WERI-Rb-1 (cell line): ENCODE results near the gene L2HGDH.

Experiments used
- DNase-seq: peaks from one replicate; pipeline ENCODE4 v3.0.0-alpha.2; 2020
- H3K27ac ChIP-seq: fragments of 250-450 bp; sonication (Bioruptor Pico); 2 replicates; pipeline ENCODE4 v1.5.1; 2020; ENCODE audit warnings: mild to moderate bottlenecking, moderate library complexity
- H3K27me3 ChIP-seq: fragments of 250-450 bp; sonication (Bioruptor Pico); 2 replicates; pipeline ENCODE4 v1.5.1; 2021; ENCODE audit warnings: mild to moderate bottlenecking, low read depth, moderate library complexity; ENCODE audit not compliant: insufficient read depth, severe bottlenecking
- H3K36me3 ChIP-seq: fragments of 250-450 bp; sonication (Bioruptor Pico); 2 replicates; pipeline ENCODE4 v1.5.1; 2020; ENCODE audit warnings: mild to moderate bottlenecking, moderate library complexity
- H3K4me3 ChIP-seq: 2 replicates; pipeline ENCODE4 v1.5.1; 2011; ENCODE audit warnings: low read depth, mild to moderate bottlenecking, control low read depth, low read length
- H3K9me3 ChIP-seq: fragments of 250-450 bp; sonication (Bioruptor Pico); 2 replicates; pipeline ENCODE4 v1.5.1; 2021; ENCODE audit warnings: mild to moderate bottlenecking, moderate library complexity; ENCODE audit not compliant: severe bottlenecking
- TF ChIP-seq, protein P1 (sequence below): IDR thresholded peaks from 2 replicates; pipeline ENCODE4 v1.5.1; 2011; ENCODE audit warnings: low read depth, mild to moderate bottlenecking, control low read depth, inconsistent platforms, low read length

The L2HGDH gene

DNA sequence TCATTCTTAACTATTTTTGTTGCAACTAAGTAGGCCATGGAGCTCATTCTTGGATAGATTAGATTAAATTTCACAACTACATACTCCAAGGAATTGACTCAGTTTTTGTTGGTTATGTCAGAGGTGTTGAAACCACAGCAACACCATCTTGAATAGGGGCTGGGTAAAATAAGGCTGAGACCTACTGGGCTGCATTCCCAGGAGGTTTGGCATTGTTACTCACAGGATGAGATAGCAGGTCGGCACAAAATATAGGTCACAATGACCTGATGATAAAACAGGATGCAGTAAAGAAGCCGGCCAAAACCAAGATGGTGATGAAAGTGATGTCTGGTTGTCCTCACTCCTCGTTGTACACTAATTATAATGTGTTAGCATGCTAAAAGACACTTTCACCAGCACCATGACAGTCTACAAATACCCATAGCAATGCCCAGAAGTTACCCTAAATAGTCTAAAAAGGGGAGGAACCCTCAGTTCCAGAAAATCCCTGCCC, 21.0 kb upstream of the L2HGDH start:
- TF ChIP-seq, protein P1, sequence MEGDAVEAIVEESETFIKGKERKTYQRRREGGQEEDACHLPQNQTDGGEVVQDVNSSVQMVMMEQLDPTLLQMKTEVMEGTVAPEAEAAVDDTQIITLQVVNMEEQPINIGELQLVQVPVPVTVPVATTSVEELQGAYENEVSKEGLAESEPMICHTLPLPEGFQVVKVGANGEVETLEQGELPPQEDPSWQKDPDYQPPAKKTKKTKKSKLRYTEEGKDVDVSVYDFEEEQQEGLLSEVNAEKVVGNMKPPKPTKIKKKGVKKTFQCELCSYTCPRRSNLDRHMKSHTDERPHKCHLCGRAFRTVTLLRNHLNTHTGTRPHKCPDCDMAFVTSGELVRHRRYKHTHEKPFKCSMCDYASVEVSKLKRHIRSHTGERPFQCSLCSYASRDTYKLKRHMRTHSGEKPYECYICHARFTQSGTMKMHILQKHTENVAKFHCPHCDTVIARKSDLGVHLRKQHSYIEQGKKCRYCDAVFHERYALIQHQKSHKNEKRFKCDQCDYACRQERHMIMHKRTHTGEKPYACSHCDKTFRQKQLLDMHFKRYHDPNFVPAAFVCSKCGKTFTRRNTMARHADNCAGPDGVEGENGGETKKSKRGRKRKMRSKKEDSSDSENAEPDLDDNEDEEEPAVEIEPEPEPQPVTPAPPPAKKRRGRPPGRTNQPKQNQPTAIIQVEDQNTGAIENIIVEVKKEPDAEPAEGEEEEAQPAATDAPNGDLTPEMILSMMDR = no peak
- Histone ChIP-seq H3K27ac (no peak overlapping the region), H3K9me3 (no peaks in the 10 kb centered on the region), H3K36me3 (no peaks in the 10 kb centered on the region; the same call in 1 of the 2 replicates), H3K4me3 (no peak overlapping the region), H3K27me3 (no peaks in the 10 kb centered on the region)
- DNase-seq = no peak

DNA sequence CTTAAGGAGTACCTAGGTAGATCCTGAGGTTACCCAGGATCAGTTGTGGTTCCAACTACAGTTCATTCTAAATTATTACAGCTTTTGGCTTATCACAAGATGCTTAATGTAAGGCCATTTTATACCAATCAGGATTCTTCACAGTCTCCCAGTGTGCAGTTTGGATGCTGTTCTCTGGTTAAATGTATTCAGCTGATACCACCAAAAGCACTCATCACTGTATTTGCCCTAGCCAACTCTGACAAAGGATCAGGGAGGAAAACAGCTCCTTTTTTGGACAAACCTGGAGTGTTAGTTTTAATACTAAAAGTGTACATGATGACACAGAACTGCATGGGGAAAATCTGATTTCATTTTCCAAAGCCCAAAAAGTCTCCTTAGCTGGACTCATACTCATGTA, 19.6 kb upstream of the L2HGDH start:
- TF ChIP-seq, protein P1 = no peak
- no peak for DNase-seq
- no peaks in the 10 kb centered on the region for H3K9me3 ChIP-seq
- no peak overlapping the region for H3K4me3 ChIP-seq
- H3K27me3 ChIP-seq = no peaks in the 10 kb centered on the region
- no peaks in the 10 kb centered on the region; the same call in 1 of the 2 replicates for H3K36me3 ChIP-seq
- no peak overlapping the region for H3K27ac ChIP-seq

DNA sequence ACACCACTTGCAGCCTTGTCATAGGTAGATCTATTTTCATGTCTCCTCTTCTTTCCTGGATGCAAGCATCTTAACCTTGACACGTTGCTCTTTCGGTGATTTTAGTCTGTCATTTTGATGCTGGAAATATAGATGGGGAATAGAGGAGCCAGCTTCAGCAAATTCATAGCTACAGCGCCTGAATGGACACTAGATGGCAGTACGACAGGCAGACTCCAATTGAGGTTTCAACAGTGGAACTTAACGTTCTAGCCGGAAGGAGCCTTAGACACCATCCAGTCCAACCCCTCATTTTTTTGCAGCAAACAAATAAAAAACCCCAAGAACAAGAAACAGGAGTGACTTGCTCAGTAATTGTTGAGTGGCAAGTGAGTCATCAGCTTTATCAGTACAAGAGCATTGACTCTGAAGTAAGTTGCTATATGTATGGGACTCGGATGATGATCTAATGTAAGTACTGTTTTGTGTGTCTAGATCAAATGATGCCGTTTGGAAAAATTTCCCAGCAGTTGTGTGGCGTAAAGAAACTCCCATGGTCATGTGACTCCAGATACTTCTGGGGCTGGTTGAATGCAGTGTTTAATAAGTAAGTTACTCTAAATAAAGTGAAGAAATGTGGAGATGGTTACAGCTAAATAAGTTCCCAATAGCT, 9.1 kb upstream of the L2HGDH start:
- Histone ChIP-seq H3K9me3 (no peaks in the 10 kb centered on the region), H3K36me3 (peaks cover 4% of the 10 kb centered on the region), H3K27me3 (no peaks in the 10 kb centered on the region), H3K4me3 (no peak overlapping the region), H3K27ac (no peak overlapping the region)
- DNase-seq = peak; percentile 65
- TF ChIP-seq, protein P1 = peak; percentile 87

DNA sequence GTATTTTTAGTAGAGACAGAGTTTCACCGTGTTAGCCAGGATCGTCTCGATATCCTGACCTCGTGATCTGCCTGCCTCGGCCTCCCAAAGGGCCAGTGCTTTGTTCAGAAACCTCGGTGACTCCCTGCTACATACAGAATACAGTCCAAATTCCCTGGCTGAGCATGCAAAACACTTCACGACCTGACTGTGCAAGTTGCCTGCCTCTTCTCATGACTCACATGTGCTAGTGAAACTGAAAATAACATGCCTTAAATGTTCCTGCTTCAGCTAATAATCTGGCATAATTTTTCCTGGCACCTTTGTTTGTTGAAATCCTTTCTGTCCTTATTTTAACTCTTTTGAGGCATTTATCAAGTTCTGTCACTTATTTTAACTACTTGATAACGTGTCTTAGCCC, 8.3 kb upstream of the L2HGDH start:
- DNase-seq = no peak
- TF ChIP-seq, protein P1 = no peak
- Histone ChIP-seq H3K27ac (no peak overlapping the region), H3K36me3 (no peaks in the 10 kb centered on the region; the same call in none of the 2 replicates), H3K4me3 (no peak overlapping the region), H3K9me3 (no peaks in the 10 kb centered on the region), H3K27me3 (no peaks in the 10 kb centered on the region)

DNA sequence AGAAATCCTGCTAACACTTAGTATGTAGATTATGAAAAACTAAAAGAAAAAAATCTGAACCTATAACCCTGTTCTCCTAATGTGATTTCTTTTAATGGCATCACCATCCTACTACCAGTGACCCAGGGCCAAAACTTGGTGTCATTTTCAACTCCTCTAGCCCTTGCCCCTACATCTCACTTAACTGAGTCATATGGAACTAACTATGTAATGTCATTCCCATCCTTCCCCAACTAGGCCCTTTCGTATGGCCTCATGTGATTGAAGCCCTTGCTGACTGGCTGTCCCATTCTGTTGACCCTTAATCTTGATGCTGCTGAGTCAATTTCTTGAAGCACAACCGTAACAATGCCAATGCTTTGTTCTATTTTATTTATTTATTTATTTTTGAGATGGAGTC, 7.7 kb upstream of the L2HGDH start:
- TF ChIP-seq, protein P1 = no peak
- Histone ChIP-seq H3K27me3 (no peaks in the 10 kb centered on the region), H3K9me3 (no peaks in the 10 kb centered on the region), H3K27ac (no peak overlapping the region), H3K36me3 (no peaks in the 10 kb centered on the region; the same call in 1 of the 2 replicates), H3K4me3 (no peak overlapping the region)
- DNase-seq = no peak

DNA sequence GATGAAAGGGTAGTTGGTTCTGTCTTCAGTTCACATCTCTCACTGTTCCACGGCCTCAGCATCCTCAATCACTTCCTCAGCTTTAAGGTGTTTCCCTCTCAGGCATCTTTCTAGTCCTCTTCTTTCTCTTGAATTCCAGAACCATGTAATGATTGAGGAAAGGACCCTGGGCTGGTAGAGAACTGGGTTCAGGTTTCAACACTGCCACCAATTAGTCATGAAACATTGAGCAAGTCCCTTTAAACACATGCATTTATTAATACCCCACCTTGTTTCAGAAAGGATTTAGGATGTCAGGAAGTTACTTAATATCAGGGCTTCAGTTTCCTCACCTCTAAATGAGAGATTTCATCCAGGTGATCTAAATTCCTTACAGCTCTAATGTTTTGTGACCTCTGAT, 7.3 kb upstream of the L2HGDH start:
- Histone ChIP-seq H3K4me3 (no peak overlapping the region), H3K9me3 (no peaks in the 10 kb centered on the region), H3K36me3 (no peaks in the 10 kb centered on the region; the same call in 1 of the 2 replicates), H3K27ac (no peak overlapping the region), H3K27me3 (no peaks in the 10 kb centered on the region)
- TF ChIP-seq, protein P1 = no peak
- no peak for DNase-seq
